GM19351 (cell line): ENCODE data around the gene KCNK10.

Experiments
- ATAC-seq: cut with Tn5 transposase; IDR thresholded peaks from one replicate; pipeline ENCODE4 v1.9.1; 2021; ENCODE audit warnings: mild to moderate bottlenecking, moderate library complexity; ENCODE audit not compliant: unreplicated experiment

Gene KCNK10

DNA sequence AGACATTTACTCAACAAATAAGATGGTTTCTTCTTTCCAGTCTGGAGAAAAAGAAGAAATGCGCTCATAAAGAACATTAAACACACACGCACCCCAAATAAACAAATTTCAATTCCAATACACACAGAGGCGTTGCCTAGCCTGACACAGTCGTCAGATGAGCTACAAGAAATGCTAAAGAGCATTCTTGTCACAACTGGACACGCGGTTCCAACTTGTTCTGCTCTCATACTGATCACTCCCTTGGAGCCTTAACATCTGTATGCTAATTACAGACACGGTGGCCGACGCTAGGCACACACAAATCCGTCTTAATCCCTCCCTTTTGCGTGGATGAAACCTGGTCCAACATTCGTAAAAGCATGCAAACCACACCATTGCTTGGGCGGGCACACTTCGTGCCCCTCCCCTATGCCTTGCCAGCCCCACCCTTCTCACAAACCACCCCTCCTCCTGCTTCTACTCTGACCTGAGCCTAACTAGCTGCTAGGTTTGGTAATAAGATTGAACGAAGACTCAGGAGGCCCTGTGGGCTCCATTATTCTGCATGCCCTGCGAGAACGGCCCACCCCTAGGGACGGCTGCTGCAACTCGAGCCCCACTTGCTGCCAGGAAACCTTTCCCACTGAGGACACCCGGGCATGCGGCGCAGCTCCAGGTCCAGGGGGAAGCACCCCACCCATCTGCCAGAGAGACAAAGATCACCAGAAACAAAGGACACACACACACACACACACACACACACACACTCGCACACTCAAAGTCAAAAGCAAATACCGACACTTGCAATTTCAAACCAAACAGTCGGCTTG is 1.2 kb downstream of the KCNK10 start:
- ATAC-seq, result no peak

DNA sequence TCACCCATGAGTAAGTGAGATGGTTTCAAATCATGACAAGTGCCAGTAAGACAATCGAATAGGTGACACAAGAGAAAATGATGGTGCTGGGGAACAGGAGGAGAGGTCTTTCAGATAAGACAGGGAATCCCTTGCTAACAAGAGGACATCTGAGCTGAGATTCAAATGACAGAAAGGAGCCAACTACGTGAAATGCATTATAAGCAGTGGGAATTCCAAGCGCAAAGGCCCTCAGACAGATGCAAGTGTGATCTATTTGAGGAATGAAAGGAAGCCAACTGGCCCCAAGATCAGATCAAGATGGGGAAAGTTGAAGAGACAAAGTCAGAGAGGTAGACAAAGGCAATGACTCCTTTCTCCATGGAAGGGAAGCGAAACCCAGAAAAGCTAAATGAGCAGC is 4.7 kb downstream of the KCNK10 start:
- no peak for ATAC-seq

DNA sequence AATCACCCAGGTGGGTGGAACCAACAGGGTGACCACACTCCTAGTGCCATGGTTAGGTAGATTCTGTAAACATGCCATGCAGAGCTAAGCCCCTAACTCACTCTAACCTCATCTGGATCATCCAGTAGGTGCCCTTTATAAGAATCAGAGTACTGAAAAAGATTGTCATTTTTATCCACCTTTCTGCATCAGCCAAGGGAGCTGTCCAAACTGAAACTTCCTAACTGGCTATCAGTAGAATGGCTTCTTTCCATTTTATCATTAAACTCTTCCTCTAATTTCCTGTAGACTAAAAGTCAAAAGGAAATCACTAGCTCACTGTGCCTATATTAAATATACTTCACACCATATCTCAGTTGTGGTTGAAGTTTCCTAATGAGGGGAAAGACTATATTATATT is 6.5 kb downstream of the KCNK10 start:
- ATAC-seq, result no peak

DNA sequence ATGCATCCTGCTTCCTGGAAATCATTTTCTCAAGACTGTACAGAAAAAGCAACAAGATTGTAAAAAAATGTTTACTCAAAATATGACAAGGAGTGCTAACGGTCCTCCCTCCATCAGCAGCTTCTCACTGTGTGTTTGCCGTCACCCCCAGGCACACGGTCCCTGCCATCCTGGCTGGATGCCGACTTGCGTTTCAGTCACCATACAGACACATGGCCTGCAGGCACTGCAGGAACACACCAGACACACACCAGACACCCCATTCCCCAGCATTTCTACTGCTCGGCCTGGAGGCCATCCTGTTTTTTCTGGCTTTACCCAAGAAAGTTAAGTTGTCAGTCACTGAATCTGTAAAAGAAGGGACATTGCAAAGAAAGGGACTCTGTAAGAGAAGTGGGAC is 10.8 kb downstream of the KCNK10 start:
- no peak for ATAC-seq

DNA sequence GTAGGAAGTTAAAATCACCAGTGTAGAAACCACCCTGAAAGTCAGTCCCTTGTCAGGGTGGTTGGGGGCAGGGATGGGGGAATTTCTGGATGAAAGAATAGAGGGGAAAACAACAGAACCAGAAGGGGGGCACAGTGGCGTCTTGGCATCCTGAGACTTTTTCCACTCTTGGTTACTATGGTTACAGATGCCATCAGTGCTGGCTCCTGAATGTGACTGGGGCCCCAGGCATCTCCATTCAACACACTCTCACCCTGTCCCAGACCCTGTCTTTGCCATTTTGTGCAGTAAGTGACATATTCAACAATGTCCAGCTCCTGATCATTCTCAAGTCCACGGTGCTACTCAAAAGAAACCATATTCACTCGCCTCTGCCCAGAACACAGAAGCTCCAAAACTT is 11.3 kb downstream of the KCNK10 start:
- ATAC-seq, result no peak

DNA sequence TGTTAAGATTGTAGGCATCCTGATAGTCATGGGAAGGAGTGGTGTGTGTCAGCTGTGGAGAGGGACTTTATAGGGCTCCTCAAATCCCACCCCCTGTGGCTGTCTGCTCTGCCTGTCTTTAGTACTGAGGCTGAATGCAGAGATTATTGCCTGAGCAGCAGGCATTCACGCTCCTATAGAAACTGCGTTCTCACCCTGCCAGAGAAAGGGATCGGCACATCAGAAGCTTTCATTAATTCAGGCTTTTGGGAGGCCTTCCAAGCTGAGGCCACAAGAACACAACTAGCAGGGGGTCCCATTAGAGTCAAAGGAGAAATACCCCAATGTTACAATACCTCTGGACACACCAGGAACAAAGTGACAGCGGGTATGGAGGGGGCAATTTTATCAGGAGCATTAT is 12.6 kb downstream of the KCNK10 start:
- ATAC-seq, result no peak

DNA sequence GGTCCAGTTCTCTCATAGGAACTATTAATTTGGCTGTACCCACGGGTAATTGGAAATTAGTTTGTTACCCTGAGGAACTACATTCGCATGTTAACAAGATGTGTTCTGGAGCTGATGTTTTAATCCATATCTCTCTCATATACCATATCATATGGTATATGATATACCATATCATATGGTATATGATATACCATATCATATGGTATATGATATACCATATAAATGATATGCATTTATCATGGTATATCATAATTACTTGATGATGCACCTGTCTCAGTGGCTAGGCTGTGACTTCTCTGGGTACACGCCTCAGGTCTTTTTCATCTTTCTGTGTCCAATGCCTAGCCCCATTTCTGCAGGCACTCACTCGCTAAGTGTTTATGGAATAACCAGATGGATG is 13.0 kb downstream of the KCNK10 start:
- no peak for ATAC-seq

DNA sequence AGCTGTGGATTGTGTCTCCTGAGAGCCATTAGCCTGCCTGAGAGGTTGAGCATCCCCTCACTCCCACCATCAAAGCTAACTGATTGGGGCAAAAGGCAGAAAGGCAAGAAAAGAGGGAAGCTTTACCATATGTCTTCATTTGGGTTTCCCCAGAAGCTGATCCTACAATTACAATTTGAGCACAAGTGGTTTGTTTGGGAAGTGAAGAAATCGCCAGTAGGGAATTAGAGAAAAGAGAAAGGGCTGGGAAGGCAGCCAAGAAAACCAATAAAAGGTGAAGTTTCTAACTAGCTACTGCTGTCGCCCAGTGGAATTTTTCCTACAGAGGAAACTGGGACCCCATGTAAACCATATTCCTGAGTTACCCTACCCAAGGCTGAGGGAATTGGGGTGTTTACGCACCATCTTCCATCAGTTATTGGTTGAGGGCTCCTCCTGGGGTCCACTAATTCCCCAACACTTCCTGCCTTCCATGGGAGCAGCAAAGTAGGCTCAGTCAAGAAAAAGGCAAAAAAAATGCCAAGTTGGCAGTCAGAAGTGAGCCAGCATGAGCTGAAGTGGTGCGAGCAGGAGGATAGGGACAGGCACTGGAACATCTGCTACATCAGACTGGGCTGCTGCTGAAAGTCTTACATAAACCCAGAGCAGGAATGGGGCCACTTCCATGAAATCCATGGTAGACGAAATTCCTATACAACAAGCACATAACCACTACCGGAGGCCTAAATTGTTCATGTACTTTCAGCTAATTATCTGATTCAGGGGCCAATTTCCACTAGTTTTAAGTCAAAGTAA is 17.3 kb downstream of the KCNK10 start:
- ATAC-seq, result no peak

DNA sequence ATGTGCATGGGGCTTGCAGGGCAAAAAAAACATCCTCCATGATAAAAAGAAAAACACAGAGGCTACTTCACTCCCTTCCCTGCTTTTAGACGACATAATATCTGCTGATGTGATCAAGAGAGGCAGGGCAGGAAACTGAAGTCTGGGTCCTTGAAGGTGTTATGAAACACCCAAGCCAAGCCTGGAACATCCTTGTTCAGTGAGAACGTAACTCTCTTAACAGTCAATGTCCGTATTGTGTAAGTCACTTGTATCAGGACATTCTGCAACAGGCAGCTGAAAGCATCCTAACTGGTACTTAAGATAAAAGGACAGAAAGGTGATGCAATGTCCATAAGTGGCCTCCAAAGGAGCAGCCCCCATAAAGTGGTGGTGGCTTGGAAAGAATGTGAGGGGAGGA is 20.0 kb downstream of the KCNK10 start:
- no peak for ATAC-seq

DNA sequence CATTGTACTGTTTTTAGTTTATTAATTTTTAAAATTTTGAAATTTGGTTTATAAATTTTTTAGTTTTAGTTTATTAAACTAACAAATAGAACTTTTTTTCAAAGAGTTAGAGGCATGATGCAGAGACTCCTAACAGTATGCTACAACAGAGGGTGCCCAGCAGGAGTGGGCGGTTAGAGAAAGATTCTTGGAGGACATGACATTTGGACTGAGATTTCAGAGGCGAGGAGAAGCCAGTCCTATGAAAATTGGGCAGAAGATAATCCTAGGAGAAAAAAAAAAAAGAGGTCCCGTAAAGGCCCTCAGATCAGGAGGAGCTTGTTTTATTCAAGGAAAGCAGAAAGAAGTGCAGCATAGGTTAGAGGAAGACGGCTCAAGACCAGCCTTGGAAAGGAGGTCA is 21.7 kb downstream of the KCNK10 start:
- ATAC-seq, result no peak

DNA sequence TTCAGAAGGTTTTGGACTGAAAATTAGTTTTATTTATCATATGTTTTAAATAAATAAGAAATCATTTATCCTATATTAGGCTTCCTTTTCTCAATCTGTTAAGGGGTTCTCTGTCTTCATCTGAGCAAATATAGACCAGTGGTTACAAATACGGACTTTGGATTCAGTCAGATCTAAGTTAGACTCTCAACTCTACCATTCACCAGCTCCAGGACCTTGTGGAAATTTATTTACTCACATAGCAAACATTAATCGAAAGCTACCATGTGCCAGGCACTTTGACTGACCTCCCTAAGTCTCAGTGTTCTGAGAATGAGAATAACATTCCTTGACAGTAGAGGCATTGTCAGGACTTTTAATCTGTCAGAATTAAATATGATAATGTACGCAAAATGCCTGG is 22.3 kb downstream of the KCNK10 start:
- ATAC-seq, result no peak

DNA sequence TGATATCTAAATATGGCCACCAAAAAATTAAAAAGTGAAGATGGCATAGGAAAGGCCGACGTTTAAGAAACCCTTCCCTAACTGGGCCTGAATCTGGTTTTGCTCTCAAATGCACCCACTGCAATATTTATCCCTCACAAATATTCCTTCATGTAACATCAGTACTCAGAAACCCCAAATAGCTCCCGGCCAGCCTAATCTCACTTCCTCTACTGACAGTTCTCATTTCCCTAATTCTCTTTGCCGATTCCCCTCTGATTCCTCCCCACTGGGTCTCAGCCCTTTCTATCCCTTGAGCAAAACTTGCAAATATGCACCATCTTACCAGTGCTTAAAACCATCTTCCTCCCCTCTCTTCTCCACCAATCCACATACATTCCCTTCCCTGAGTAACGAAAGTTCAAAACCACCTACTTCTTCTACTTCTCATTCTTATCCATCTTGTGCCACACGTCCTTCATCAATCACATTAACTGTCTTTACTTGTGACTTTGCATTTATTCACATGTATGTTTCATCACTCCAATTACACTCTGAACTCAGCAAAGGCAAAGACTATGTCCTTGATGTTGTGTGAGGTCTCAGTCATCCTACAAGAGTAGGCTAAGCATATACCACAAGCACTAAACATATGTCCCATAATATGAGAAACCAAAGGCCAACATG is 23.1 kb downstream of the KCNK10 start:
- peak; percentile 68 for ATAC-seq

DNA sequence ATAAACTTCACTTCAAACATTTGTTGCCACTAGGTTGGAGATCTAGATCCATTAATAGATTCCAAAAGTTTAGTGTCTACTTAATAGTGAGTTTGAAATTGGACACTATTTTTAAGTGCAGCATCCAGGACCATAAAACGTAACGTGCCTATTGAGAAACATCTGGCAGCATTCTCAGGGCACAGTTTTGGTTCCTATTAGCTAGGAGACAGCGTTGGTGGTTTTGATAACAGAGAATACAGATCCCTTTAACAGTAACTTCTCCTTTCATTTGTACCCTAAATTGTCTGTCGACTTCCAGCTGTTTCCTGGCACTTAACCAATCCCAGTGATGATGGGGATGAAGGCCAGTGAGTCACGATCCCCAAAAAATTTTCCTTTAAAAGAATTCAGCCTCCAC is 25.8 kb downstream of the KCNK10 start:
- ATAC-seq, result no peak

DNA sequence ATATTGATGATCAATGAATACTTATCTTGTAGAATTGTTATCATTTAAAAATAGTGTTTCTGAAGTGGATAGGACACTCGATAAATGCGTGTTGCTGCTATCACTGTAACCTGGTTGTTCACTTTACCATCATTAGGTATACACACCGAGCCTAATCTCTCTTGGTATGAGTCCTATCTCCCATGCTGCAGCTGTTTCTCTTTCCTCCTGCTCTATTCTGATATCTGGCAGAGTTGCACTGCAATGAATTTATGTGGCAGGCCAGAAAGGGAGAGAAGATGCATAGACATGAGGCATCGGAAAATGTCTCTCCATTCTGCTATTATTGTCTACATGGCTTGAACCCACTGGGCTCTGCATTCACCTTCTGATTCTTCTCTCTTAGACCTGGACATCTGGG is 26.7 kb downstream of the KCNK10 start:
- no peak for ATAC-seq

DNA sequence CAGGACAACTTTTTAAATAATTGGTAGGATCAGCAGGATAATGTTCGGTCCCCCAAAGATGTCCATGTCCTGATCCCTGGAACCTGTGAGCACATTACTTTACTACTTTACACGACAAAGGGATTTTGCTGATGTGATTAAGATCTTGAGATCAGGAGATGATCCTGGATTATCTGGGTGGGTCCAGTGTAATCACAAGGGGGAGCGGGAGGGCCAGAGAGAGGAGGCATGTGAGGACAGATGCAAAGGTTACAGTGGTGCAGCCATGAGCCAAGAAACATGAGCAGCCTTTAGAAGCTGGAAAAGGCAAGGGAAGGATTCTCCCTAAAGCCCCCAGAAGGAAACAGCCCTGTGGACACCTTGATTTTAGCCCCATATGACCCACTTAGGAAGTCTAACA is 33.1 kb downstream of the KCNK10 start:
- no peak for ATAC-seq

DNA sequence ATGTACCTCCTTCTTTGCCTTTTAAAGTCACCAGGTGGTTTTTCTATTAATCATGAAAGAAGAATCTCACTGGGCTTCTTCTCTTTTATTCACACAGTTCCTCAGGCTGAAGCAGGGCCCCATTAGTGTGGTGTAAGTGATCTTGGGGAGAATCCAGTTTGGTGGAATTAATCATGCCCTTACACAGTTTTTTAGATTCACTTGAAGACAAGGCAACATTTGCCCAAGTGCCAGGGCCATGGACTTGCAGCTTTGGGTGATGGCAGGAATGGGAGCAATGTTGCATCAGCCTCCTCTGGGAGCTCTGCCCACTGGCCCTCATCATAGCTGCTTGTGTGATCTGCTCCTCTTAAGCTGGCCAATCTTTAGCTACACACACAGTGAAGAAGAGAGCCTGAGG is 33.8 kb downstream of the KCNK10 start:
- ATAC-seq, result no peak

DNA sequence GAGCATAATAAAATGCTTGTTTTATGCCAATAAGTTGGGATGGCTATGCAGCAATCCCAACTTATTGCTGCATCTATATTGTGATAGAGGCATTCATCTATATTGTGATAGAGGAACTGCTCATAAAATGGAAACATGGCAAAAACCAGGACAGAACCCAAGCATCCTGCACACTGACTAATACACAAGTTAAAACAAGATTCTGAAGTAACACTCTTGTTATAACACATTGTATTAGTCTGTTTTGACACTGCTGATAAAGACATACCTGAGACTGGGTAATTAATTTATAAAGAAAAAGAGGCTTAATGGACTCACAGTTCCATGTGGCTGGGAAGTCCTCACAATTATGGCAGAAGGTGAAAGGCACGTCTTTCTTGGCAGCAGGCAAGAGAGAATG is 36.8 kb downstream of the KCNK10 start:
- ATAC-seq, result no peak

DNA sequence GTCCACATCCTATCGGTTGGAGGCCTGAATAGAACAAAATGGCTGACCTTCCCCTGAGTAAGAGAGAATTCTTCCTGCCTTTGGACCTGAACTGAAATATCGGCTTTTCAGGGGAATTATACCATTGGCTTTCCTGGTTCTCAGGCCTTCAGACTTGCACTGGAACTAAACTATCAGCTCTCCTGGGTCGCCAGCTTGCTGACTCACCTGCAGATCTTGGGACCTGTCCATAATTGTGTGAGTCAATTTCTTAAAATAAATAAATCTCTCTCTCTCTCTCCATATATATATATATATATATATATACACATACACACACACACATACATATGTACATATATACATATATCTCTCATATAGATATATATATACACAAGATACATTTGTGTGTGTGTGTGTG is 41.6 kb downstream of the KCNK10 start:
- ATAC-seq, result no peak

DNA sequence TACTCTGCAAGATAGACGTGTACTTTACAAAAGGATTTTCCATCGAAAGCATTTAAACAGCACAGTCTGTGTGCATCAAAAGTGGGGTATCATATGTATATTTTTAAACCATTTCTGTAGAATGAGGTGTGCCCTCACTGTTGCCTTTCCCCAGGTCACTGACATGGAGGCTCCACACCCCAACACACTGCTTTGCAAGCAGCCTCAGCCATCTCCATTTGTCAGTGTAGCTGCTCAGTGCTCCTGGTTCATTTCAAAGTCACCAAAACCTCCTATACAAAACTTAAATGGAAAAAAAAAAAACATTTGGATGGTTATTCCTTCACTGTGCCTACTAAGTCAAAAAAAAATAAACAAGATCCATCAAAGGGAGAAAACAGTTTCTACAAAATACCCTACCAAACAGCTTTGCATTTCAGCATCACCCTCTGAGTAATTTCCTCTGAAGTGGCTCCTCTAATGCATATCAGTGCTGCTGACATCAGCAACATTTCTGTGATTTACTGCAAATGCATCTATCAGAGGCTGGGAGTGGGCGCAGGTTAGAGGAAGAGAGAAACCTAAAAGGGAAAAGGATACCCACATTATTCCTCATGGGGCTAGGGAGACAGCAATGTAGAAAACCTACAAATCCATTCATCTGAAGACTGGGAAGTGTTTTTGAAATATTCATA is 46.0 kb downstream of the KCNK10 start:
- no peak for ATAC-seq

DNA sequence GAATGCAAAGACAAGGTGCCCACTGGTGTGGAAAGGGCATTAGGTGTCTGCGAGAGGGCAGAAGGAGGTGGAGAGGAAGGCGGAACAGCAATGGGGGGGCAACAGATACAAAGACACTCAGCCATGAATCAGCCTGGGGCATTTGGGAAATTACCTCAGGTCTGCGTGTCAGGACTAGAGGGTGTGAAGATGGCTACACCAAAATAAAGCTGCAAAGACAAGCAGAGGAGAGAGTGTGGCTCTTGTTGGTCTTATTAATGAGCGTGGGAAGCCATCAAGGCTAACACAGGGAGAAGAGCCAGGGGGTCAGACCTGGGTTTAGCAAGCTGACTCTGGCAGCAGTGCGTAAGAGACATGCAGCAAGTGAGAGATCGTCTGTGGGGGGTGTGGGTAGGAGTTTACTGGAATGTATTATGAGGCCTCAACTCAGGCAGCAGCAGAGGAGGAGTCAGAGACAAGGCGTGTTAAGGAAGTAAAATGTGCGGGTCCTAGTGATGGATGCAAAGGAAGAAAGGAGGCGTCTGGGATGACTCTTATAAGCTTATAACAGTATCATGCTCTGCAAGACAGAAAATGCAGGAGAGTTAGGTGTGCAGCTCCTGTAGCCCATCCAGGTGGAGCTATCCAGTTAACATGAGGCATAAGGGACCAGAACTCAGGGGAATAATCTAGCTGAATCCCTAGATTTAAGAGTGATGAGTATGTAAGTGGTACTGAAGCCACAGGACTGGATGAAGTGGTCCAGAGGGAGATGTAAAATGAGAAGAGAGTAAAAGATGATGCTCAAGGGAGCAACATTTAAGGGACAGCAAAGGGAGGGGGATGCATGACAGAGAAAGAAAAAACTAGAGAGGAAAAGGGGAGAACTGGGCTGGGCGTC is 50.4 kb downstream of the KCNK10 start:
- ATAC-seq, result no peak
